Parathyroid adenoma (tissue), 2 donors: Measurements from ENCODE around the gene PCSK6.

ENCODE experiments used
- H2AFZ ChIP-seq: fragments of 300-600 bp; sonication (generic); one replicate; pipeline ENCODE4 v1.7.0; 2017; ENCODE audit warnings: antibody characterized with exemption, mild to moderate bottlenecking
- H3K27ac ChIP-seq: fragments of 300-600 bp; sonication (generic); one replicate; pipeline ENCODE4 v1.7.0; 2017
- H3K27me3 ChIP-seq: fragments of 300-600 bp; sonication (generic); one replicate; pipeline ENCODE4 v1.7.0; 2017; ENCODE audit warnings: low read length; ENCODE audit not compliant: control insufficient read depth, insufficient read depth
- H3K36me3 ChIP-seq: fragments of 300-600 bp; sonication (generic); one replicate; pipeline ENCODE4 v1.7.0; 2017; ENCODE audit warnings: low read length; ENCODE audit not compliant: control insufficient read depth, insufficient read depth
- H3K4me1 ChIP-seq: fragments of 300-600 bp; sonication (generic); one replicate; pipeline ENCODE4 v1.7.0; 2017; ENCODE audit warnings: control low read depth
- H3K4me2 ChIP-seq: fragments of 300-600 bp; sonication (generic); one replicate; pipeline ENCODE4 v1.7.0; 2017; ENCODE audit warnings: low read length
- H3K4me3 ChIP-seq: fragments of 300-600 bp; sonication (generic); one replicate; pipeline ENCODE4 v1.7.0; 2017; ENCODE audit warnings: low read depth, low read length
- H3K79me2 ChIP-seq: fragments of 300-600 bp; sonication (generic); one replicate; pipeline ENCODE4 v1.7.0; 2017; ENCODE audit warnings: control low read depth
- H3K9ac ChIP-seq: fragments of 300-600 bp; sonication (generic); one replicate; pipeline ENCODE4 v1.7.0; 2017; ENCODE audit warnings: mild to moderate bottlenecking
- H3K9me3 ChIP-seq: fragments of 300-600 bp; sonication (generic); one replicate; pipeline ENCODE4 v1.7.0; 2017; ENCODE audit warnings: low read length; ENCODE audit not compliant: control insufficient read depth
- TF ChIP-seq, protein P1 (sequence below): fragments of 300-600 bp; sonication (generic); IDR thresholded peaks from one replicate; pipeline ENCODE4 v1.7.0; 2017; ENCODE audit warnings: antibody characterized with exemption, mild to moderate bottlenecking
- donor health status: primary hyperparathyroidism.

PCSK6 gene

DNA sequence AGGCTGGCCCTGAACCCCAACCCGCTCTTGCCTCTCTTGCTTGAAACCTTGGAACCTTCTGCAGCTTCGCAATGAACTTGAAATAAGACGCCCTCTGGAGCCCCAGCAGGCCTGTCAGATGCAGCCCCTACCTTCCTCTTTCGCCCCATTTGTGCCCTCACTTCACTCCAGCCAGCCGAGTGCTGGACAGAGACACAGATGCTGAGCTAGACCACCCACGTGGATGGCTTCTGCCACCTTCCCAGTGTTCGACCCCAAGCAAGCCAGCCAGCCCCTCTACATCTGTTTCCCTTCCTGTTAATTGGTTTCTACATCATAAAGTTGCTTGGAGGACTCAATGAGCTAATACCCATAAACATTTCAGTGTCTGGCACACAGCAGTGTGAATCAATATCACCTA, 170.7 kb downstream of the PCSK6 start:
- H3K36me3 ChIP-seq = no peaks in the 10 kb centered on the region
- no peaks in the 10 kb centered on the region for H3K27me3 ChIP-seq
- H3K4me2 ChIP-seq = no peak overlapping the region
- H3K4me1 ChIP-seq = no peaks in the 10 kb centered on the region
- no peak overlapping the region for H3K27ac ChIP-seq
- no peak overlapping the region for H2AFZ ChIP-seq
- no peaks in the 10 kb centered on the region for H3K9me3 ChIP-seq
- TF ChIP-seq, protein P1, sequence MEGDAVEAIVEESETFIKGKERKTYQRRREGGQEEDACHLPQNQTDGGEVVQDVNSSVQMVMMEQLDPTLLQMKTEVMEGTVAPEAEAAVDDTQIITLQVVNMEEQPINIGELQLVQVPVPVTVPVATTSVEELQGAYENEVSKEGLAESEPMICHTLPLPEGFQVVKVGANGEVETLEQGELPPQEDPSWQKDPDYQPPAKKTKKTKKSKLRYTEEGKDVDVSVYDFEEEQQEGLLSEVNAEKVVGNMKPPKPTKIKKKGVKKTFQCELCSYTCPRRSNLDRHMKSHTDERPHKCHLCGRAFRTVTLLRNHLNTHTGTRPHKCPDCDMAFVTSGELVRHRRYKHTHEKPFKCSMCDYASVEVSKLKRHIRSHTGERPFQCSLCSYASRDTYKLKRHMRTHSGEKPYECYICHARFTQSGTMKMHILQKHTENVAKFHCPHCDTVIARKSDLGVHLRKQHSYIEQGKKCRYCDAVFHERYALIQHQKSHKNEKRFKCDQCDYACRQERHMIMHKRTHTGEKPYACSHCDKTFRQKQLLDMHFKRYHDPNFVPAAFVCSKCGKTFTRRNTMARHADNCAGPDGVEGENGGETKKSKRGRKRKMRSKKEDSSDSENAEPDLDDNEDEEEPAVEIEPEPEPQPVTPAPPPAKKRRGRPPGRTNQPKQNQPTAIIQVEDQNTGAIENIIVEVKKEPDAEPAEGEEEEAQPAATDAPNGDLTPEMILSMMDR = no peak
- H3K79me2 ChIP-seq = no peaks in the 10 kb centered on the region
- H3K9ac ChIP-seq = no peak overlapping the region
- H3K4me3 ChIP-seq = no peak overlapping the region

DNA sequence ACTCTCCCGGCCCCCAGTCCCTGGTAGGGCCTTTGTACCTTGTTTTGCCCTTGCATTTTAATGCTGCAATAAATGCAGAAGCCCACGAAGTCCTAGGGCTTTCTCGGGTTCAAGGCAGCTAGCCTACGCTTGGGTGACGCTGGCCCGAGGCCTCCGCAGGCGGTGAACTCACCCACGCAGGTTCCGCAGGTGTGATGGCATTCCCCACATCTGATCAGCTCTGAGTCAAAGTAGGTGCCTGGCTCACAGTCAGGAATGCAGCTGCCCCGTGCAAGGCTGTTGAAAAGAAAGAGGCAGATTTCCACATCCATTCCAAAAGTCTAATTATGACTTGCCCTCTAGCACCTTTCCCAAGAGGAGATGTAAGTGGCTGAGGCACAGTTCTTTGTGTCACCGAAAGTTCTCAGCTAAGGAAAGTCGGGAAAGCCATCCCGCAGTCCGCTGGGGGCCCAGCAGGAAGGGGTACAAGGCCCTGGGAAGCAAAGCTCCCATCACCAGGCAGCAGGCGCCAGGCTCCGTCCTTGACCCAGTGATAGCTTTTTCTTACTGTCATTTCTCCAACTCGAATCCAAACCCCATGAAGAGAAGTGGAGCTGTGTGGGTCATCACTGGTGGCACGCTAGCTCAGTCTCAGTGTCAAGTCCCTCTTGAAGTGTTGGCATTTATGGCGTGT, 171.2 kb downstream of the PCSK6 start:
- Histone ChIP-seq H3K9ac (no peak overlapping the region), H3K36me3 (no peaks in the 10 kb centered on the region), H3K4me3 (no peak overlapping the region), H3K79me2 (no peaks in the 10 kb centered on the region), H3K4me1 (no peaks in the 10 kb centered on the region), H3K4me2 (no peak overlapping the region), H3K27me3 (no peaks in the 10 kb centered on the region), H2AFZ (no peak overlapping the region), H3K9me3 (no peaks in the 10 kb centered on the region), H3K27ac (no peak overlapping the region)
- TF ChIP-seq, protein P1 = no peak

DNA sequence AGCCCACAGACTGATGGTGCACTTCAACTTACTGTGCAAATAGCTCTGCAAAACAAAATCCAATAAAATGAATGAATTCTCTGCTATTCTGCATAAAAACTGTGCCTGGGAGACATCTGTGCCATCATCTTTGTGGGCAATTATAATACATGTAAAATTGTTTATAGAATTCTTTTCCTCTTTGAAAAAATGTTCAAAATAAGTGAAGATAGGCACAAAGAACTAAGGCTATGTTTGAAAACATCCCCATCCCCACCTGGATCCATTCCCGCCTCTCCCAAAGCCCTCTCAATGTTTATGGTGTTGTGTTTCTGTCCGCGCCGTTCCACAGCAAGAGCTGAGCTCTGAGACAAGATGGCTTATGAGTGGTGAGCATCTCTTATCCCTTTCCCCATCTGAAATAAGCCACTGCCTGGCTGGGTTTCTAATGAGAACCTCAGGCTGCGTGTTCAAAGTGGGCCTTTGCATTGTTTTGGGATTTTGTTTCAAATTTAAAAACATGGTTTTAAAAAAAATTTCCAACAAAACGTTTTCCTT, 172.1 kb downstream of the PCSK6 start:
- no peaks in the 10 kb centered on the region for H3K27me3 ChIP-seq
- H3K79me2 ChIP-seq = no peaks in the 10 kb centered on the region
- TF ChIP-seq, protein P1 = no peak
- no peak overlapping the region for H3K4me3 ChIP-seq
- H3K4me1 ChIP-seq = no peaks in the 10 kb centered on the region
- H3K4me2 ChIP-seq = no peak overlapping the region
- no peaks in the 10 kb centered on the region for H3K36me3 ChIP-seq
- no peak overlapping the region for H3K9ac ChIP-seq
- H2AFZ ChIP-seq = no peak overlapping the region
- H3K9me3 ChIP-seq = no peaks in the 10 kb centered on the region
- H3K27ac ChIP-seq = no peak overlapping the region

DNA sequence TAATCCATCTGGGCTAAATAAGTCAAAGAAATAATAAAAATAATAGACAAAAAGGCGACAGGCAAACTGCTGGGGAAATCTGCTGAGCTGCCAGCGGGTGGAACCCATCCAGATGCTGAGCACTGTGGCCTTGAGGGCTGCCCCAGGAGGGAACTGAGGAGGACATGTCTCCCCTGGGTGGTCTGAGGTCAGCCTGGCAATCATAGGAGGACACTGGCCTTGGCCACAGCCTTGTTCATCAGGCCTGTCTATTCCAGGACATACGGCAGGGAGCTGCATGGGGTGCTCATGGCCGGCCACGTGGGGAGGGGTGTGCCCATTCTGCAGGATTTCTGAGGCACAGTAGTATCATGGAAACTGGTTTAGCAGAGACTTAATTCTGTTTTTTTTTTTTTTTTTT, 173.0 kb downstream of the PCSK6 start:
- Histone ChIP-seq H3K27me3 (no peaks in the 10 kb centered on the region), H3K4me2 (no peak overlapping the region), H3K27ac (no peak overlapping the region), H3K9ac (no peak overlapping the region), H3K36me3 (no peaks in the 10 kb centered on the region), H3K4me3 (no peak overlapping the region), H3K4me1 (no peaks in the 10 kb centered on the region), H3K9me3 (no peaks in the 10 kb centered on the region), H3K79me2 (no peaks in the 10 kb centered on the region), H2AFZ (no peak overlapping the region)
- TF ChIP-seq, protein P1 = no peak

DNA sequence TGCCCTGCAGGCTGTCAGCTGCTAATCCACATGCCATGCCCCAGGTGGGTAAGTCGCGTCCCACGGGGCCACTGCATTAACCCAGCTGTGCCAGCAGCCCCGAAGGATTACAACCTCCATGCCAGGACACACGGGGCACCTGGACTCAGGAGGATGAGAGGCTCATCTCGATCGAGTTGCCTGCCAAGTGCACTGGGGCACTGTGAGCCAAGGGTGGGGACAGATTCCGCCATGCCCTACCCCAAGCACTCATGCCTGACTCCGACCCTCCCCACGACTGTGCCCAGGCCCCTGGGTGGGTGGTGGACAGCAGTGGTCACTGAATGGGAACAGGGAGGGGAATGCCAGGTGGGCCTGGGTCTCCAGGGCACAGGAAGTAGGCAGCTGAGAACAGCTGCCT, 173.8 kb downstream of the PCSK6 start:
- H3K27ac ChIP-seq = no peak overlapping the region

More for the DNA sequence above, 173.8 kb downstream of the PCSK6 start:
- no peaks in the 10 kb centered on the region for H3K36me3 ChIP-seq
- H3K4me1 ChIP-seq = no peaks in the 10 kb centered on the region
- no peaks in the 10 kb centered on the region for H3K79me2 ChIP-seq
- TF ChIP-seq, protein P1 = no peak
- H3K9ac ChIP-seq = no peak overlapping the region
- no peak overlapping the region for H3K4me2 ChIP-seq
- H3K27me3 ChIP-seq = no peaks in the 10 kb centered on the region
- H2AFZ ChIP-seq = no peak overlapping the region
- no peak overlapping the region for H3K4me3 ChIP-seq
- no peaks in the 10 kb centered on the region for H3K9me3 ChIP-seq
